Fibroblast of villous mesenchyme (primary cell): ENCODE measurements around the gene GLDN. TPM values are rescaled to one million over a fixed set of nuclear protein-coding genes. Genes with fewer than 3 reads are reported as not detected.
A peak's percentile ranks its signal among the peaks of the same experiment; 100 is the strongest.

Experiments used
- DNase-seq: peaks from one replicate; pipeline ENCODE4 v3.0.0-alpha.2; 2010; ENCODE audit warnings: low read depth
- H3K4me3 ChIP-seq: 2 replicates; pipeline ENCODE4 v1.5.1; 2011; ENCODE audit warnings: low read depth, mild to moderate bottlenecking, low read length
- CTCF ChIP-seq: IDR thresholded peaks from 2 replicates; pipeline ENCODE4 v1.5.1; 2012; ENCODE audit warnings: low read depth, mild to moderate bottlenecking, low read length; ENCODE audit not compliant: insufficient read depth
- total RNA-seq: library from RNA; depleted of rRNA; stranded (reverse); fragments of >200 nt; gene quantifications from 2 replicates; pipeline ENCODE4 v1.2.3, GENCODE V29; 2012

Gene GLDN
- total RNA-seq, 1 donor: 0.43 TPM

- H3K4me3 ChIP-seq: no peak overlapping the region
- no peak for DNase-seq
- no peak for TF ChIP-seq CTCF
Measured at GRCh38 chr15:51388726-51389125, 47.3 kb downstream of the GLDN start.

DNA sequence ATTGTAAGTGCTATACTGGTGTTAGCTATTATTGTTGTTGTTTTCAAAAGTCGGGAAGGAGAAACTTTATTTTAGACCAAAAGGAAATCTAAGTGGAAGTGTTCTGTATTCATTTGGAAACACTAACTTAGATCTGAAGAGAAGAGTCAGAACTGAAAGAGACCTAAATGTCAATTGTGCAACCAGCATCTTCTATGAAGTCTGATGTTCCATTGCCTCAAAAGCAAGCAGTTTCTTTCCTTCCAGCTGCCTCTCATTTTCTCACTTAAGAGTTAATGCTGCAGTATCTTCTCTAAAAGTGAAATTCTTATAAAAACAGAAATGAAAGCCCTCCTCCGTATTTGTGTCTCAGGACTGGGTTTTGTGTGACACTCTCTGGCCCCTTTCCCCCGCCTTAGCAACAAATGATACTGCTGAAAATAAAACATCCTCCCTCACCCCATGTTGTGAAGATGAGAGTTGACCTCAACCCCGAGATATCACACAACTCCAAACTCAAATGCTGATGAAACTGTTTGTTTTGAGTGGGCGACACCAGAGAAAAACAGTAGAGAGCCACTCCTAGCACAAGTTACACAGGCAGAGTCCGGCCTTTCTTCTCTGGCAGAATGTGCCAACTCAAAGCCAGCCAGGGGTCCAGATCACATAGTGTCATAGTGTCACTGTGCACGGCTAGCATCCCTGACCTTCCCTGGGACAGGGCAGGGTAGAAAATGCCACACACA, 48.9 kb downstream of the GLDN start:
- H3K4me3 ChIP-seq: no peak overlapping the region
- DNase-seq: peak; percentile 19
- no peak for TF ChIP-seq CTCF

- no peak for TF ChIP-seq CTCF
- no peak overlapping the region for H3K4me3 ChIP-seq
- DNase-seq: no peak
Measured at GRCh38 chr15:51390966-51391422, 49.5 kb downstream of the GLDN start.

DNA sequence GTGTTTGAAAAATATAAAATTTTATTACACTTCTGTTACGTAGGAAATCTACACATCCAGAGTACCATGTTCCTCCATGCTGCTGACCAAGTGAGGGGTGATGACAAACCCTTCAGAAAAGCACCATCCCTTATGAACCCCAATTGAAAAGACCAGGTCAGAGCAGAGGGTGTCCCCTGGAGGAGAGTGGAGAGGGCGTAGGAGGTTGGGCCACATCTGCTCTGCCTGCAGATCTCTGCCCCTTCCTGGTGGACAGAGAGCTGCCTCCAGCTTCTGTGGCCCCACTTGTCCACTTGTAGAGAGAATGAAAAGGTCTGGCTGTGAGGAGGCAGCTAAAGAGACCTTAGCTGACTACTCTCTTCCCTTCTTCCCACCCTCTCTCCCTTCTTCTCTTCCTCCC, 55.5 kb downstream of the GLDN start:
- no peak overlapping the region for H3K4me3 ChIP-seq
- TF ChIP-seq CTCF: no peak
- DNase-seq: no peak

DNA sequence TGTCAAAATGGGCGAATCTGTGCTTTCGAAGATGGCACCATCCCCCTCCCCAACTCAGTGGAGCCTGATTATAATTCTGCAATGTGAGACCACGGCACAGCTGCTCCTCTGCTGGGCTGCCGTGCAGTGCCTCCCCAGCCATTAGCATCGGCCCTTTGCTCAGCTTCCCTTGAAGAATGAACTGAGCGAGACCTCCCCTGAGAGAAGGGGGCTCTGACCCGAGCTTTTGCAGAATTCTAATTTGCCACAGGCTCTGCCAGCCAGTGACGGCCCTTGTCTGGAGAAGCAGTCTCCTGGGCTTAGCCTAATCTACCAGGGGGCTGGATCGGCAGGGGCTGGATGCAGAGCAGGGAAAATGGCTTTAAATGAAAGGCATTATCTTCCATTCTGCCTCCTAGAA, 57.2 kb downstream of the GLDN start:
- H3K4me3 ChIP-seq: no peak overlapping the region
- no peak for TF ChIP-seq CTCF
- DNase-seq: no peak

GRCh38 chr15:51401051-51401780, 59.8 kb downstream of the GLDN start:
- no peak for TF ChIP-seq CTCF
- no peak overlapping the region for H3K4me3 ChIP-seq
- DNase-seq: no peak
